HEK293T (cell line): ENCODE results near the gene ADORA1.

Experiments
- CTCF ChIA-PET: fragments of 350-600 bp; formaldehyde crosslinking; extraction: SDS; loops from one replicate; lab custom pipeline; 2021; ENCODE audit warnings: antibody characterized with exemption, inconsistent platforms; lab: Yijun Ruan, JAX
- POLR2A ChIA-PET: fragments of 350-600 bp; formaldehyde crosslinking; extraction: SDS; loops from one replicate; lab custom pipeline; 2020; ENCODE audit warnings: antibody characterized with exemption, inconsistent platforms; lab: Yijun Ruan, JAX
- DNase-seq: peaks from one replicate; pipeline ENCODE4 v3.0.0; 2012; ENCODE audit warnings: mixed read lengths; ENCODE audit errors: extremely low spot score
- ARNT ChIP-seq: fragments of 450-650 bp; IDR thresholded peaks from 2 replicates; pipeline ENCODE4 v1.6.1; 2017; ENCODE audit warnings: mild to moderate bottlenecking
- BHLHE40 ChIP-seq: fragments of 450-650 bp; IDR thresholded peaks from 2 replicates; pipeline ENCODE4 v1.6.1; 2016; ENCODE audit warnings: mild to moderate bottlenecking, moderate library complexity, borderline replicate concordance
- CTBP1 ChIP-seq: fragments of 450-650 bp; IDR thresholded peaks from 2 replicates; pipeline ENCODE4 v1.6.1; 2016; ENCODE audit warnings: borderline replicate concordance
- ELF4 ChIP-seq: fragments of 450-650 bp; IDR thresholded peaks from 2 replicates; pipeline ENCODE4 v1.6.1; 2017; ENCODE audit warnings: antibody characterized with exemption
- FOXA1 ChIP-seq: fragments of 450-650 bp; IDR thresholded peaks from 2 replicates; pipeline ENCODE4 v1.6.1; 2016; ENCODE audit warnings: mild to moderate bottlenecking
- FOXK2 ChIP-seq: fragments of 450-650 bp; IDR thresholded peaks from 2 replicates; pipeline ENCODE4 v1.6.1; 2016; ENCODE audit warnings: mild to moderate bottlenecking
- FOXM1 ChIP-seq: fragments of 450-650 bp; IDR thresholded peaks from 2 replicates; pipeline ENCODE4 v1.6.1; 2017; ENCODE audit warnings: mild to moderate bottlenecking, borderline replicate concordance
- HDGF ChIP-seq: fragments of 450-650 bp; IDR thresholded peaks from 2 replicates; pipeline ENCODE4 v1.6.1; 2017; ENCODE audit warnings: antibody characterized with exemption, borderline replicate concordance
- L3MBTL2 ChIP-seq: fragments of 450-650 bp; conservative IDR thresholded peaks from 2 replicates; pipeline ENCODE4 v1.6.1; 2016; ENCODE audit warnings: mild to moderate bottlenecking
- LEF1 ChIP-seq: fragments of 450-650 bp; IDR thresholded peaks from 2 replicates; pipeline ENCODE4 v1.6.1; 2017; ENCODE audit warnings: mild to moderate bottlenecking, borderline replicate concordance
- NFRKB ChIP-seq: fragments of 450-650 bp; IDR thresholded peaks from 2 replicates; pipeline ENCODE4 v1.6.1; 2016; ENCODE audit warnings: mild to moderate bottlenecking, moderate library complexity
- SP1 ChIP-seq: fragments of 450-650 bp; IDR thresholded peaks from 2 replicates; pipeline ENCODE4 v1.6.1; 2017
- SUZ12 ChIP-seq: fragments of 450-650 bp; IDR thresholded peaks from 2 replicates; pipeline ENCODE4 v1.6.1; 2016; ENCODE audit warnings: mild to moderate bottlenecking
- TARDBP ChIP-seq: fragments of 450-650 bp; IDR thresholded peaks from 2 replicates; pipeline ENCODE4 v1.6.1; 2016
- ZNF384 ChIP-seq: fragments of 450-650 bp; IDR thresholded peaks from 2 replicates; pipeline ENCODE4 v1.6.1; 2016
- TF ChIP-seq, protein P1 (sequence below): fragments of 450-650 bp; IDR thresholded peaks from 2 replicates; pipeline ENCODE4 v1.6.1; 2016

Gene ADORA1

DNA sequence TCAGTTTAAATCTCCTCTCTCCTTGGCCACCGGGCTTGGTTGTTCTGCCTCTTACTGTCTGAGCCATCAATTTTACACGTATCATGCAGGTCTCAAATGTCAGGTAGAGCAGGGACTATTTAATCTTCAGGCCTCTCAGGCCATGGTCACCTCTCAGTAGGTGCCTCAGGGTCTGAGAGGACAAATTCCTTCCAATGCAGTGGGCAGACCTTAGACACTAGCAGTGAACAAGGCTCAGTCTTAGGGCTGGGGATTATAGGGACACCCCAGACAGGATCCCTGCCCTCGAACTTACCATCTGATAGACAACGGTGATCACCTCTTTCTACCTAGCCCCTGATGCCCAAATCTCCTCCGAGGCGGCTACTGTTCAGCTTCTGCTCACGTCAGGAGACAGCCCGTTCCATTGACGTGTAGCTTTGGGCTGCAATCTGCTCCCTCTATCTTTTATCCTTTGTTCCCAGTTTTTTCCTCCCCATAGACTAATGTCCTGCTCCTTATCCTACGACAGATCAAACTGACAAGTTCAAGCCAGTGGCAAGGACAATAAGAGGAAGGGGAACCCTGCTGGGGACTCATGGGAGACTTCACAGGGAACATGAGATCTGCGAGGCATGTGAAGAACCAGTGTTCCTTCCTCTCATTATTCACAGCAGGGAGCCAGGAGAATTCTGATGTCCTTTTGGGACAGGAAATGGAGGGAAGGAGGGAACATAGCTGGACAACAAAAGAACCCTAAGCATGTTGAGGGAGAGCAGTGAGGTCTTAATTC is 40.3 kb upstream of the ADORA1 start:
- DNase-seq = no peak
- TF ChIP-seq SP1 (no peak), FOXK2 (no peak)
- POLR2A ChIA-PET = no interaction called here
- CTCF ChIA-PET = interaction anchor here (1.1 kb wide), 1 partner anchor 61 kb away, joined by 3 read pairs; no protein-coding TSS in a partner anchor

DNA sequence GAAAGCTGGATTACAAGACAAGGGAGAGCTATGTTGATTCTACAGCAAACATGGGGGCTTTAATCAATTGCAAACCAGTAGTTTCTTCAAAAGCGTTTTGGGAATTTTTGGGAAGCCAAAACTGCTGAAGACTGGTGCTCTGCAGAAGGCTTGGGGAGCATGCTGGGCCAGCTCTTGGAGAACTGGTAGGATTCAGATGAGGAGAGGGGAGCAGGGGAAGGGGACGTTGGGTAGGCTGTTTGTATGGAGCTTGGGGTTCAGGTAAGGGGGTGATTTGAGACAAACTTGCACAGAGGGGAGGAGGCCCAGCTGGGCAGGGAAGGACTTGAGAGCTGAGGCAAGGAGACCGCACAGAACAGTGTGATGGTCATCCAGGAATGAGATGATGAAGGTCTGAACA is 39.1 kb upstream of the ADORA1 start:
- ChIA-PET CTCF (no interaction called here), POLR2A (no interaction called here)
- no peak for DNase-seq
- no peak for TF ChIP-seq LEF1
- TF ChIP-seq ARNT = no peak
- no peak for TF ChIP-seq BHLHE40
- TF ChIP-seq ZNF384 = no peak
- TF ChIP-seq SP1 = no peak
- TF ChIP-seq ELF4 = no peak
- no peak for TF ChIP-seq CTBP1
- no peak for TF ChIP-seq L3MBTL2
- TF ChIP-seq HDGF = no peak
- TF ChIP-seq FOXM1 = no peak
- no peak for TF ChIP-seq FOXK2
- no peak for TF ChIP-seq SUZ12
- TF ChIP-seq, protein P1, sequence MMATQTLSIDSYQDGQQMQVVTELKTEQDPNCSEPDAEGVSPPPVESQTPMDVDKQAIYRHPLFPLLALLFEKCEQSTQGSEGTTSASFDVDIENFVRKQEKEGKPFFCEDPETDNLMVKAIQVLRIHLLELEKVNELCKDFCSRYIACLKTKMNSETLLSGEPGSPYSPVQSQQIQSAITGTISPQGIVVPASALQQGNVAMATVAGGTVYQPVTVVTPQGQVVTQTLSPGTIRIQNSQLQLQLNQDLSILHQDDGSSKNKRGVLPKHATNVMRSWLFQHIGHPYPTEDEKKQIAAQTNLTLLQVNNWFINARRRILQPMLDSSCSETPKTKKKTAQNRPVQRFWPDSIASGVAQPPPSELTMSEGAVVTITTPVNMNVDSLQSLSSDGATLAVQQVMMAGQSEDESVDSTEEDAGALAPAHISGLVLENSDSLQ = no peak
- TF ChIP-seq NFRKB = no peak
- no peak for TF ChIP-seq TARDBP
- TF ChIP-seq FOXA1 = no peak

DNA sequence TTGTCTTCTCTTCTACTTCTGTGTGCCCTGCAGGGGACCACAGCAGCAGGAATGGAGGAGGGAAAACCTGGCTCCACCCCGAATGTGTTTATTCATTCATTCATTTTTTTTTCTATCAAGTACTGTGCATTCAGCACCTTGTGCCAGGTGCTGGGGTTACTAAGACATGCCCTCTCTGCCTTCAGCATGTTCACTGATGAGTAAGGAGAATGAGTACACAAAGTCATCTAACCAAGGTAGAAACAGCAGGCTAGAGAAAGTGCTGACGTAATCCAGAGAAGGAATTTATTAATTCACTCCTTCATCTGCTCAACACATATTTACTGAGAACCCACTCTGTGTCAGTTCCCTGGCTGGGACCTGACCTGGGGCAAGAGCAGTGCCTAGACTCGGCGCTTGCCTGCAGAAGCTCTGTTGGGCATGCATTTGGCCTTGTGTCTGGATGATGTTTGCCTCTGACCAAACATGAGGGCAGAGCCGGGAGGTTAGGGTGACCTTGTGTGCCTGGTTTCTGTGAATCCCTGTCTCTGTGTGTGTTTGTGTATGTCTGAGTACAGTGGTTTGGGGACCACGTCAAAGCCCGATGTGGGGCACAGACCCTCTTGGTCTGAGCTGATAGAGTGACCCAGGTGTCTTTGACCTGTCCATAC is 38.4 kb upstream of the ADORA1 start:
- TF ChIP-seq FOXK2 (no peak), LEF1 (no peak), NFRKB (no peak), CTBP1 (no peak), ELF4 (no peak), FOXM1 (no peak), HDGF (no peak), ZNF384 (no peak), TARDBP (no peak), SP1 (no peak), SUZ12 (no peak), BHLHE40 (no peak), FOXA1 (no peak), ARNT (no peak), L3MBTL2 (no peak)
- TF ChIP-seq, protein P1 = no peak
- ChIA-PET POLR2A (no interaction called here), CTCF (no interaction called here)
- DNase-seq = no peak

DNA sequence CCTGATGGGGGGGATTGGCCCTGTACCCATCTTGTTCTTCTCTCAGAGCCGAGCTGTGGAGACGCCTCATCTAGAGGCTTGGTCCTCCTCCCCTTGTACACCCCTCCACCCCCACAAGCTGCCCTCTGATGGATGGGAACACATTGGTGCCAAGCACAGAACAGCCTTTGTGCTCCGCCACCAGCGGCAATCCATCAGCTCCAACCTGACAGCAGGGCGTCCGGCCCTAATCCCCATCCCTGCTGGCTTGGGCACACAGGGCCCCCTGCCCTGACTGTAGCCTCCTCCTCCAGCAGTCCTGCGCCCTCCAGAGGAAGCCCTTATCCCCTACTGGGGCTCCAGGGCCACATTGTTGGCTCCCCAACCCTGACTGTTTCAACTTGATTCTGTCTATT is 37.9 kb upstream of the ADORA1 start:
- POLR2A ChIA-PET = no interaction called here
- TF ChIP-seq, protein P1 = 0 out of 2 replicates have a peak, but pooled peaks have one; percentile 22
- no peak for TF ChIP-seq SUZ12
- no peak for DNase-seq
- CTCF ChIA-PET = no interaction called here

DNA sequence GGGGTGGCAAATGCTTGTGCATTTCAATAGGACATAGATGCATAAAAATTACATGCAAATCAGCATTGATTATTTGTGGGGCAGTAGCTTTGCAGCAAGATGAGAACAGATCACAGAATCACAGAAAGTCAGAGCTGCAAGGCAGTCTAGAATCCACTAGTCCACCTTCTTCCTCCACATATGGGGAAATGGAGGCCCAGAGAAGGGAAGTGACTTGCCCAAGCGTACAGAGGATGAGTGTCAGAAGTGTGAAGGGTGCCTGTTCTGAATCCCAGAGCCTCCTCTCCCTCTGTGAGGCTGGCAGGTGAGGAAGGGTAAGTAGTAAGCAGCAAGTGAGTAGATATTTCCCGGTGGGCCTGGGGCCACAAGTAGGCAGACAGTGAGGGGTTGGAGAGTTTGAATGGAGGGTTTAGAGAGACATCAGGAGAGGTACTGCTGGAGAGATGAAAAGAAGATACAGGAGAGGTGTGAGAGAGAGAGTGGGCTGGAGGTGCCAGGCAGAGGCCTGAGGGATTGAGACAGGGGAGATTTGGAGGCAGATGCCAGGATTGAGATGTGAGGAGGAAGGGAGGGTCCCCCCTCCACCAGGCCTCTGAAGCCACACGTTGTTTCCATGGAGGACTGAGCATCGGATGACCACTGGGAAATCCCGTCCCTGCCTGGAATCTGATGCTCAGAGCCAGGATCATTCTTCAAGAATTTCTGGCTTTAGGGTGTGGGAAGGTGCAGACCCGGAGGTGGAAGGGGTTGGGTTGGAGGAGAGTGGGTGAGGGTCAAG is 36.9 kb upstream of the ADORA1 start:
- TF ChIP-seq HDGF (no peak), ELF4 (no peak)
- POLR2A ChIA-PET = no interaction called here

DNA sequence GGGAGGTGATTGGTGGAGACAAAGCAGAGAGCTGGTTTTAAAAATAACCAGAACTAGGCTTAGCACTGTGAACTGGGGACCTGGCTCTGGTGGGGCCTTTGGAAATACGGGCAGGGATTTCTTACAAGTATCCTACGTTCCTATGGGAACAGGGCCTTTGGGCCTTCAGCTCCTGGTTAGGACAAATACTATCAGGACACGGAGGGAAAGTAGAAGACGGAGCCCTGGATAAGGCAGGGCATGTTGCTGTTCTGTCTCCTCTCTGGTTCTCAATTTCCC is 36.4 kb upstream of the ADORA1 start:
- DNase-seq = no peak
- TF ChIP-seq CTBP1 (no peak), ELF4 (no peak), HDGF (no peak), SUZ12 (no peak), NFRKB (no peak), BHLHE40 (no peak), L3MBTL2 (no peak), SP1 (no peak), FOXK2 (no peak), LEF1 (no peak), ZNF384 (no peak), FOXM1 (no peak), ARNT (no peak)
- TF ChIP-seq, protein P1 = no peak
- CTCF ChIA-PET = no interaction called here
- POLR2A ChIA-PET = no interaction called here

More for the DNA sequence above, 36.9 kb upstream of the ADORA1 start:
- CTCF ChIA-PET = no interaction called here
- DNase-seq = no peak
